ELF-1 (cell line): ENCODE data around the gene CELSR1.

Experiments used
- DNase-seq: peaks from one replicate; pipeline ENCODE4 v3.0.0-alpha.2; 2016; ENCODE audit warnings: low read depth, low spot score

The CELSR1 gene

DNA sequence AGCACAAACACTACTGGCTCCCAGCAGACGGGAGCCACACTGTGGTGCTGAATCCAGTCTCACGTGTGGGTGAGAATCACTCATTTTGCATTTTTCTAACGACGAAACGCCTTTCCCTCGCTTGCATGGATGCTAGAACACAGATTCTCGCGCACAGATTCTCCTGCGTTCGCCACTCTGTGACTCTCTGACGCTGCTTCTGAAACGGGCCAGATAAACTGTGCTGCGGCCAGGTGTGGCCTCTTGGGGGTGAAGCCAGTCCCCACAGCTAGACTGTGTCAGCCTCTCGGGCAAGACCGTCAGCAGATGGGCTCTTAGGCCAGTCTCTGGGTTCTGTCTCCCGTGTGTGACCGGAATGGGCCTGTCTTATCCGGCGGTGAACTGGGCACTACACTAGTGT is 157.4 kb downstream of the CELSR1 start:
- no peak for DNase-seq

DNA sequence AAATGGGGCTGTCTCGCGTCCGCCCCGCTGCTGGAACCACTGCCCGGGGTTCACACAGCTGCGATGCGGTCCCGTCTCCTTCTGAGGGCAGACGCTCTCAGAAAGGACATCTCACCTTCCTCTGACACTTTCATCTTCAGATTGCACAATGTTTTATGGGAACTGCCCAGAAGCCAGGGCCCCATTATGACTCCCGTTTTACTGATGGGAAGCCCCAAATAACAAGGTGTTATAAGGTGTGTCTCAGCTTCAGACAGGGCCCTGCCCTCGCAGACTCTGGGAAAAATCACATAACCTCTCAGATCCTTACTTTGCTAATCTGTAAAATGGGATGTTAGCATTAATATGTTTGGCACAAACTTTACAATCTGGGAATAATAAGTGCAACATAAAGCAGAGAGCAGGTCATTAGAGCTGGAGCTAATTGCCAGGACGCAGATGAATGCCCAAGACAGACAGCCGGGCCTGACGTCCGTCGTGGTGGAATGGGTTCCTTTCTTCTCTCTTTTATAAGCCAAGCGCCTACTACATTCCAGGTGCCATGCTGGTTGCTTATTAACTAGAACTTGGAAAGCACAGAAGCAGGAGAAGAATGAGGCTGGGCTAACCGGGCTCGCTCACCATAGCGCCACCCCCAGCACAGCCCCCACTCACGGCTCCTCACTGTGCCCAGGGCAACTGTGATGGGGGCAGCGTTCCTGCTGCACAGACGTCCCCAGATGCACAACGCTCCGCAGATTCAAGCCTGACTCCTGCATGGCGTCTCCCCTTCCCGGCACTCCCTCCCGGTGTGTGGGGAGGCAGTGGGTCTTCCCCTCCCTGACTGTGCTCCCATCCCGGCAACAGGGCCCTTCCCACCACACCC is 158.1 kb downstream of the CELSR1 start:
- DNase-seq, result no peak

DNA sequence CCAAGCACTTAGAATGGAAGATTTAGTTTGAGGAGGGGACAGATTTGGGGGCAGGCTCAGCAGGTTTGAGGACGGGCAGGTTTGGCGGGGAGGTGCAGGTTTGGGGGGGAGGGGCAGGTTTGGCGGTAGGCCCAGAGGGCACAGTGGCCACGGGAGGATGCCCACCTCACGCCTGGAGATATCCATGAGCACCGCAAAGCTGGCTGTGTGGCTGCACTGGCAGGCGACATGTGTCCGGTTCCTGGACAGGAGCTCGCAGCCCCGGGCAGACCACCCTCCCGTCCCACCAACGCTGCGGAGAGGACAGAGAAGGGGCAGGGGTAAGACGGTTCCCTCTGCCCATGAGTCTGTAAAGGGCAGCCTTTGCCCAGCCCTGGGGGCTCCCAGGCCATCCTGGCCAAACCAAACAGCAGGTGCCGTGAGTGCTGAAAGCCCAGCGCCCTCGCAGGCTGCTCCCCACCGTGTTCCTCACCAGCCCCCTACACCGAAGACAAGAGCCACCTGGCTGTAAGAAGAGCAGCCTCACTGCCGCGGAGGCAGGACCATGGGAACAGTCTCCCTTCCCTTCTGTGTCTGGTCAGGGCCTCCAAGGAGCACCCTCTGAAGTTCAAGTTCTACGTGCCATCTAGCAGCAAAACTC is 158.9 kb downstream of the CELSR1 start:
- DNase-seq, result no peak

- peak; percentile 95 for DNase-seq
Observed at GRCh38 chr22:46377525-46378425, 159.6 kb downstream of the CELSR1 start.

DNA sequence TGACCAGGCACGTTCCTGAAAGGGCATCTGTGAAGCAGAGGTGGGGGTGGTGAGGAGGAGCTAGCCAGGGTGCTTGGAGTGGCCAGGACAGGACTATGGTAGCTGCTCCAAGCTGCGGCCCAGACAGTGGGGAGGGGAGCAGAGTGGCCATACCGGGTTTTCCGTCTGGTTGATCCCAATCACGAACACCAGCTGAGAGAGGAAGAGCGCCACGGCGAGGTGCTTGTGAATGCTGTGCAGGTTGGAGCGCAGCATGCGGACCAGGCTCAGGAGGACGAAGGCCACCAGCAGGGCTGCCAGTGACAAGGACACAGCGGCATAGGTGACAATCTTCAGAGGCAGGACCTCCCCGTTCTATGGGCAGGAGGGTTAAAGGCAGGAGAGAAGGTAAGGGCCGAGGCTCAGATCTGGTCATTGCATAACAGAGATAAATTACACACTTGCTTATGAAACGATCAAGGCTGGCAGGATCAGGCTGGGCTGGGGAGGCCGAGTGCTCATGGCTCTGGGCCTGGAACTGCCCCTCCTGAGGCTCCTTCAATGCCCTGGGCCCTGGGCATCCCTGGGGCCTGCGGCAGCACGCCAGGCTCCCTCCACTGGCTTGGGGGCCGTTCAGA is 160.4 kb downstream of the CELSR1 start:
- peak; percentile 68 for DNase-seq

DNA sequence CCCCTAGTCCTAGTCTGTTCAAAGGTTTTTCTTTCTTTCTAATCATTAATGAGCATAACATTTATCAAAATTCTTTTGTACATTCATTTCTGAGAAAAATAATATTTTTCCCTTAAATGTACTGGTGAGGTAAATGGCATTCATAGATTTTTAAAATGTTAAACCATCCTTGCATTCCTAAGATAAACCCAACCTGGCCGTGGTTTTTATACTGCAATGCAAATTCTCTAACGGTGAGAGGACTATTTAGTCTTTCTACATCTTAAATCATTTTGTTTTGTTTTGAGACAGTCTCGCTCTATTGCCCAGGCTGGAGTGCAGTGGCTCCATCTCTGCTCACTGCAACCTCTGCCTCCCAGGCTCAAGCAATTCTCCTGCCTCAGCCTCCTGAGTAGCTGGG is 161.3 kb downstream of the CELSR1 start:
- DNase-seq, result no peak

GRCh38 chr22:46374663-46375474 is 162.6 kb downstream of the CELSR1 start:
- DNase-seq, result no peak

DNA sequence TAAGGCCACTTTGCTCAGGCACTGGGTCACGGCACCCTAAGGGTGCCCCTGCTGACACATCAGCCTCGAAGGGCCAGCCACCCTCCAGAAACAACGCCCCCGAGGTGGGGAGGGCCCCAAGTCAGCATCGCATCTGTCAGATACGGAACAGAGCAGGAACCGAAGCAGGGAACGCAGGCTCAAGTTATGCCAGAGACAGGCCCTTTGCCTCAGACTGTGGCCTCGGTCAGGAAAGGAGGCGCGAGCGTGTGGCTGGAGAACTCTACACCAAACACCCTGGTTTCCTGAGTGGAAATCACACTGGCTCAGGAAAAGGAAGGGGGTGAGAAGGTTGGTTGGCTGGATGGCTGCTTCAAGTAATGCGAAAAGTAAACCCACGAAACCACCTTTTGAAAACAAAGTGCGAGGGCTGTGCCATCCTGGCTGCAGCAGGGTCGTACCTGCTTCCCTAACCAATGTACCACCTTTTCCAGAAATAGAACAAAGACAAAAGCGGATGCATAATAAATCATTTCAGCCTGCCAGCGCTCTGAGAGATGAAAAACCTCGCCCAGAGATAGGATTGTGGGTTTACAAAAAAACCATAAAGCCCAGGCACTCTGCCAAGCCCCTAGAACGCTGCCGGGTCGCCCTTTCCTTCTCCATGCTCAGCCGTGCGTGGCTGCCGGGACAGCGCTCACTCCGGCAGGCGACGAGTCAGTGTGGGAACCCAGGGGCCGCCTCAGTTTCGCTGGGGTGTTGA is 163.3 kb downstream of the CELSR1 start:
- DNase-seq, result no peak

DNA sequence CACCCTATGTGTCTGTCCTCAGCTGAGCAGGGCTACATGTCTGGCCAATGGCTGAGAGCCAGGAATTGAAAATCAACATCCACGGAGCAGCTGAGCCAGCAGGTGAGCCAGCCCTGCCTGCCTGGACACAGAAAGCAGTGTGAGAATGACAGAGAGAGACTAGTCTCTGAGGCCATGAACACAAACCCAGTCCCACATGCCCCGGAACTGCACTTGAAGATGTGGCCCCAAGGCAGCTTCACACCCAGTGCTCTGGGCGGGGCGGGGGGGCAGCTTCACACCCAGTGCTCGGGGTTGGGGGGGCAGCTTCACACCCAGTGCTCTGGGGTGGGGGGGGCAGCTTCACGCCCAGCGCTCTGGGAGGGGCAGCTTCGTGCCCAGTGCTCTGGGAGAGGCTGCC is 164.3 kb downstream of the CELSR1 start:
- no peak for DNase-seq

DNA sequence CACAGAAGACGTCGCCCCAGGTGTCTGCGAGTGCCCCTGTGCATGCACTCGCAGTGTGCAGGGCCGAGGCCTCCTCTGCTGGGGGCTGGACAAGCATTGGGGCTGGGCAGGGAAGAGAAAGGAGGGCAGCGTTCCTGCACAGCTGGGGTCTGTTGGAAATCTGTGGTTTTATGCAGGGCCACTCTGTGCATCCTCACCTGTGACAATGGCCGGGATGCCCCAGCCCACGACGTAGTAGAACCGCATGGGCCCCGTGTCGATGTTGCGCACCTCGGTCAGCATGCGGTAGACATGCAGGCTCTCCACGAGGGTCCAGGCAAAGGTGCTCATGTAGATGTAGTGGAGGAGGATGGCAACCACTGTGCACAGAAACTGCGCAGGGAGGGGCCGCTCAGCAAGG is 164.7 kb downstream of the CELSR1 start:
- no peak for DNase-seq

GRCh38 chr22:46371623-46372226 is 165.7 kb downstream of the CELSR1 start:
- DNase-seq, result no peak

DNA sequence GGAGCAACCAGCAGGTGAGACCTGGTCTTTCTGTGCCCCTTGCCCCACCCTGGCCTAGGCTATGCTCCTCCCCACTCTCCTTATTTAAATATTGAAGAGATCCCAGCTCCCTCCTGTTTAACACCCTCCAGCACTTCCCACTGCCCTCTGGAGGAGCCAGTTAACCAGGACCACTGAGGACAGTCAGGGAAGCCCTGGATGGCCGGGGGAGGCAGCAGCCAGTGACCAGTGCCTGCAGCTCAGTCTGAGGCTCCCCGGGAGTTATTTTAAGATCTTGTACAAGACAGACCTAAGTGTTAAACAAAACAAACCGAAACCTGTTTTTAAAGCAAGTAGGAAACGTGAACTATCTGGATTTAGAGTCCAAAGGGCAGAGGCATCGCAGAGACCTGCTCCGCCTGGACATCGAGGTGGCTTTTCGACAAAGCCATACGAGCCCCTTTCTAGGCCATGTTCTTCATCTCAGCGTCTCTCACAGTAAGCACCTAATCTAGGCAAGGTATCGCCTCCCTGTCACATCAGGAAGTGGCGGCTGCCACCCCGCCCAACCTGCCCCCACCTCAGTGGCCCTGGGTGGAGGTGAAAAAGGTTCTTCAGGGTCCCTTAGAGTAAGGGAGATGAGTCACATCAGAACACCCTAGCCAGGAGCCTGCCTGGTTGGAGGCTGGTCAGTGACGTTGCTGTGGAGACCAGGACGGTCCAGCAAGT is 166.7 kb downstream of the CELSR1 start:
- DNase-seq, result peak; percentile 51

GRCh38 chr22:46369716-46370583 is 167.5 kb downstream of the CELSR1 start:
- DNase-seq, result no peak

GRCh38 chr22:46368871-46369715 is 168.3 kb downstream of the CELSR1 start:
- DNase-seq, result peak; percentile 36

DNA sequence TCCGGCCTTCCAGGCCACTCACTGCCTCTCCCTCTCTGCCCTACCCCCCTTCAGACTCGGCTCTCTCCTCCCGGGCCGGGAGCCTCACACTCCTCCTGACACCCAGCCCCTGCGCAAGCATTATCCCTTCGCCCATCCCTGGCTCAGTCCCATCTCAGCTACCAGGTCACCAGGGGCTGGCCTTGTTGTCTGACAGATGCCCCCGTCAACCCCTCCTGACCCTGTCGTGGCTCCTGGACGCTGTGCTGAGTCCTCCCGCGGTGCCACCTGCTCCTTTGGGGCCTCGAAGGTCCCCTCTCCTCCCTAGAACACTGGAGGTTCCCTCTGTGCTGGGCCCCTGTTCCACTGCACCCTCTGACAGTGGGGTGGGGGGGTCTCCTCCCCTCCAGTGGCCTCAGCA is 169.0 kb downstream of the CELSR1 start:
- no peak for DNase-seq

- peak; percentile 89 for DNase-seq
Observed at GRCh38 chr22:46367707-46368191, 169.7 kb downstream of the CELSR1 start.
